ENCODE data around the gene NLGN1. TPM values are rescaled to one million over a fixed set of nuclear protein-coding genes. Genes with fewer than 3 reads are reported as not detected.

The NLGN1 gene
- total and polyA plus RNA-seq, 2 of the 13 experiments (the other 11 are each of a cell fraction or from before 2014, with no cell fraction given) = not detected

DNA sequence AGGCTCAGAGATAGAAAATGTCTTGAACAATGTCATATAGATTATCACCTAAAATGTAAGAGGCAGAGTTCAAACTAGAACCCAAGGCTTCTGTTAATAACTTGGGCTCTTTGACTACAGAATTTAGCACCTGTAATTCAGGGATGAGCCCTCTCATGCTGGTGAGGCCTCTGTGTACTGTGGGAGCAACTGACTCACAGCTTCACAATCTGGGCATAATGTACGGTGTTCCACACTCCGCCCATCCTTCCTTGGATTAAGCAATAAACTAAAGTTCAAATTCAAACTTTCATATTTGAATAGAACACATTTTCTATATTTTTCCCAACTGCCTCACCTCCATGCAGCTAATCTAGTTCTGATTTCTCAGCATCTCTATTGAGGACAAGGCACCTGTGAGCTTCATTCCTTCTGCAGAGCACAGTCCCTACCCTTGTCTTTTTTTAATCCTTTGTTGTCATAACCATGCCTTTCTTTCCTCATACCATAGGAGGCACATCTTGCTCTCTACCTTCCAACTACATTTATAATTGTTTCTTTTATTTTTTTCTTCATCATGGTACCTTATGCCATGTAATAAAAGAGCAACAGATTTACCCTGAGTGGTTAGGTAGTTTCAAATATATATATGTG lies 392.1 kb downstream of the NLGN1 start (continued):
- TF ChIP-seq, protein P1, sequence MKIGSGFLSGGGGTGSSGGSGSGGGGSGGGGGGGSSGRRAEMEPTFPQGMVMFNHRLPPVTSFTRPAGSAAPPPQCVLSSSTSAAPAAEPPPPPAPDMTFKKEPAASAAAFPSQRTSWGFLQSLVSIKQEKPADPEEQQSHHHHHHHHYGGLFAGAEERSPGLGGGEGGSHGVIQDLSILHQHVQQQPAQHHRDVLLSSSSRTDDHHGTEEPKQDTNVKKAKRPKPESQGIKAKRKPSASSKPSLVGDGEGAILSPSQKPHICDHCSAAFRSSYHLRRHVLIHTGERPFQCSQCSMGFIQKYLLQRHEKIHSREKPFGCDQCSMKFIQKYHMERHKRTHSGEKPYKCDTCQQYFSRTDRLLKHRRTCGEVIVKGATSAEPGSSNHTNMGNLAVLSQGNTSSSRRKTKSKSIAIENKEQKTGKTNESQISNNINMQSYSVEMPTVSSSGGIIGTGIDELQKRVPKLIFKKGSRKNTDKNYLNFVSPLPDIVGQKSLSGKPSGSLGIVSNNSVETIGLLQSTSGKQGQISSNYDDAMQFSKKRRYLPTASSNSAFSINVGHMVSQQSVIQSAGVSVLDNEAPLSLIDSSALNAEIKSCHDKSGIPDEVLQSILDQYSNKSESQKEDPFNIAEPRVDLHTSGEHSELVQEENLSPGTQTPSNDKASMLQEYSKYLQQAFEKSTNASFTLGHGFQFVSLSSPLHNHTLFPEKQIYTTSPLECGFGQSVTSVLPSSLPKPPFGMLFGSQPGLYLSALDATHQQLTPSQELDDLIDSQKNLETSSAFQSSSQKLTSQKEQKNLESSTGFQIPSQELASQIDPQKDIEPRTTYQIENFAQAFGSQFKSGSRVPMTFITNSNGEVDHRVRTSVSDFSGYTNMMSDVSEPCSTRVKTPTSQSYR (CRISPR knock-in tag; IDR thresholded peaks at IDR 0.05; ENCODE audit: borderline replicate concordance) = no peak
- TF ChIP-seq ZNF253 (CRISPR knock-in tag; IDR thresholded peaks at IDR 0.05; ENCODE audit: borderline replicate concordance) = no peak

DNA sequence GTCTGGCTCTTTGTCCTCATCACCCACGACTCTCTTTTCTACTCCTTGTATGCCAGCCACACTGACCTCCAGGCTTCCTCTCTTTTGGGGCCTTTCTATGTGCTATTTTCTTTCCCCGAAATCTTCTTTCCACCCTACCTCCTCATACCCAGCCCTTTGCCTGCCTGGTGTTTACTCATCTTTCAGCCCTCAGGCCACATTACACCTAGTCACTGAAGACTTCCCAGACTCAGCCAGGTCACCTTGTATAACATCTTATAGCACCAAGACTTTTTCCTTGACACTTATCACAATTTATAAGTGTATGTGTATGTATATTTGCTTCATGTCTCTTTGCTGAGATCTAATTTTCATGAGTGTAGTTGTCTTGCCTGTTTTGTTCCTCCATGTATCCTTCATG lies 396.4 kb downstream of the NLGN1 start:
- ChIA-PET POLR2A (no interaction called here), CTCF (ENCODE audit: low intra/inter-chr PET ratio, low total read pairs) (no interaction called here)
- H3K4me2 ChIP-seq (ENCODE audit: low read depth, low read length) = no peak overlapping the region
- H3K4me3 ChIP-seq (replicated peaks in 1 of 3; ENCODE audit: insufficient read depth in 1 of 3, low read depth in 2 of 3, low read length in 3 of 3) = no peak overlapping the region
- intact Hi-C loops (cut with micrococcal nuclease; ENCODE audit: unreplicated experiment) (no loop called here), in situ Hi-C loops (cut with HindIII; ENCODE audit: extremely low pct_ligation_motif_present, low pct_unique_long_range_greater_than_20kb) (no loop called here)
- H4K20me1 ChIP-seq (ENCODE audit: insufficient read depth, low read length) = no peaks in the 10 kb centered on the region
- no peak overlapping the region for H3K27ac ChIP-seq (ENCODE audit: extremely low read length, insufficient read depth, low read length)
- no peak overlapping the region for H2AFZ ChIP-seq (ENCODE audit: low read length)
- BruUV-seq (replicated peaks) = no TSS peak
- H3K9ac ChIP-seq (ENCODE audit: insufficient read depth, low read depth, low read length) = no peak overlapping the region
- DNase-seq (ENCODE audit: low spot score) = no peak
- no peaks in the 10 kb centered on the region for H3K9me3 ChIP-seq (ENCODE audit: low read length)
- WGBS (ENCODE audit: low lambda C conversion rate) = 2% methylated on average over 2 of the region's 2 CpGs
- no peak for ATAC-seq
- no peaks in the 10 kb centered on the region for H3K27me3 ChIP-seq (ENCODE audit: control insufficient read depth in 1 of 2, insufficient read depth in 2 of 2, low read length in 2 of 2)
- no peaks in the 10 kb centered on the region for H3K79me2 ChIP-seq (ENCODE audit: insufficient read depth, low read length)
- no peak for TF ChIP-seq RFX1 (IDR thresholded peaks at IDR 0.05)
- no peak for FAIRE-seq
- no peaks in the 10 kb centered on the region for H3K4me1 ChIP-seq (ENCODE audit: insufficient read depth, low read length)
- no peaks in the 10 kb centered on the region for H3K36me3 ChIP-seq (replicated peaks in 1 of 2; ENCODE audit: control insufficient read depth in 1 of 2, insufficient read depth in 2 of 2, low read length in 2 of 2)

DNA sequence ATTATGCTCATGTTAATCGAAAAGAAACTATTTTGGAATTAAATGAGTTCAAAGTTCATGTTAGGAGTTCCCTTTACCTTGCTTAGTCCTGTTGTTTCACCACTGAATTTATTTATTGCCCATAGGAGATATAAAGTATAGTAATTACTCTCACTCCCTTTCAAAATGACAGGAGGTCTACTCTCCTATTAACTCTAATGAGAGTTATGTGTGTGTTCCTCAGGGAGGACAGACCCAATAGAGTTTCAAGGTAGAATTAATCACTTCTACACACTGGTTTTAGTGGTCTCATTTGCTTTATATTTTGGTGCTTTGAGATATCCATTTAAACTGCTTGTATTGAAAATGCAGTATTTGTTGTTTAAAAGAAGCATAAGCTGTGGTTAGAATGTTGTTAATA lies 398.9 kb downstream of the NLGN1 start:
- no peaks in the 10 kb centered on the region for H3K79me2 ChIP-seq (ENCODE audit: insufficient read depth, low read length)
- no peak overlapping the region for H3K4me2 ChIP-seq (ENCODE audit: low read depth, low read length)
- POLR2A ChIA-PET = no interaction called here
- BruUV-seq (replicated peaks) = no TSS peak
- ATAC-seq = no peak
- H2AFZ ChIP-seq (ENCODE audit: low read length) = no peak overlapping the region
- H3K9me3 ChIP-seq (ENCODE audit: low read length) = no peaks in the 10 kb centered on the region
- FAIRE-seq = no peak
- no peaks in the 10 kb centered on the region for H3K27me3 ChIP-seq (ENCODE audit: control insufficient read depth in 1 of 2, insufficient read depth in 2 of 2, low read length in 2 of 2)
- H3K9ac ChIP-seq (ENCODE audit: insufficient read depth, low read depth, low read length) = no peak overlapping the region
- no peak overlapping the region for H3K27ac ChIP-seq (ENCODE audit: extremely low read length, insufficient read depth, low read length)
- no peak overlapping the region for H3K4me3 ChIP-seq (replicated peaks in 1 of 3; ENCODE audit: insufficient read depth in 1 of 3, low read depth in 2 of 3, low read length in 3 of 3)
- intact Hi-C loops (cut with micrococcal nuclease; ENCODE audit: unreplicated experiment) (no loop called here), in situ Hi-C loops (cut with HindIII; ENCODE audit: extremely low pct_ligation_motif_present, low pct_unique_long_range_greater_than_20kb) (no loop called here)
- H3K36me3 ChIP-seq (replicated peaks in 1 of 2; ENCODE audit: control insufficient read depth in 1 of 2, insufficient read depth in 2 of 2, low read length in 2 of 2) = no peaks in the 10 kb centered on the region
- H4K20me1 ChIP-seq (ENCODE audit: insufficient read depth, low read length) = no peaks in the 10 kb centered on the region
- no peak for DNase-seq (ENCODE audit: low spot score)
- TF ChIP-seq SNAPC2 (CRISPR knock-in tag; IDR thresholded peaks at IDR 0.05) (no peak), ZNF30 (CRISPR knock-in tag; IDR thresholded peaks at IDR 0.05) (no peak), HOXA7 (CRISPR knock-in tag; IDR thresholded peaks at IDR 0.05) (no peak), CAMTA2 (CRISPR knock-in tag; IDR thresholded peaks at IDR 0.05; ENCODE audit: borderline replicate concordance) (no peak), PHF20 (CRISPR knock-in tag; IDR thresholded peaks at IDR 0.05) (no peak), ZNF879 (CRISPR knock-in tag; IDR thresholded peaks at IDR 0.05) (no peak)
- TF ChIP-seq, protein P2, sequence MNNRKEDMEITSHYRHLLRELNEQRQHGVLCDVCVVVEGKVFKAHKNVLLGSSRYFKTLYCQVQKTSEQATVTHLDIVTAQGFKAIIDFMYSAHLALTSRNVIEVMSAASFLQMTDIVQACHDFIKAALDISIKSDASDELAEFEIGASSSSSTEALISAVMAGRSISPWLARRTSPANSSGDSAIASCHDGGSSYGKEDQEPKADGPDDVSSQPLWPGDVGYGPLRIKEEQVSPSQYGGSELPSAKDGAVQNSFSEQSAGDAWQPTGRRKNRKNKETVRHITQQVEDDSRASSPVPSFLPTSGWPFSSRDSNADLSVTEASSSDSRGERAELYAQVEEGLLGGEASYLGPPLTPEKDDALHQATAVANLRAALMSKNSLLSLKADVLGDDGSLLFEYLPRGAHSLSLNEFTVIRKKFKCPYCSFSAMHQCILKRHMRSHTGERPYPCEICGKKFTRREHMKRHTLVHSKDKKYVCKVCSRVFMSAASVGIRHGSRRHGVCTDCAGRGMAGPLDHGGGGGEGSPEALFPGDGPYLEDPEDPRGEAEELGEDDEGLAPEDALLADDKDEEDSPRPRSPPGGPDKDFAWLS (CRISPR knock-in tag; IDR thresholded peaks at IDR 0.05; ENCODE audit: borderline replicate concordance) = no peak
- TF ChIP-seq, protein P3, sequence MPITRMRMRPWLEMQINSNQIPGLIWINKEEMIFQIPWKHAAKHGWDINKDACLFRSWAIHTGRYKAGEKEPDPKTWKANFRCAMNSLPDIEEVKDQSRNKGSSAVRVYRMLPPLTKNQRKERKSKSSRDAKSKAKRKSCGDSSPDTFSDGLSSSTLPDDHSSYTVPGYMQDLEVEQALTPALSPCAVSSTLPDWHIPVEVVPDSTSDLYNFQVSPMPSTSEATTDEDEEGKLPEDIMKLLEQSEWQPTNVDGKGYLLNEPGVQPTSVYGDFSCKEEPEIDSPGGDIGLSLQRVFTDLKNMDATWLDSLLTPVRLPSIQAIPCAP (CRISPR knock-in tag; IDR thresholded peaks at IDR 0.05; ENCODE audit: low read depth) = no peak
- CTCF ChIA-PET (ENCODE audit: low intra/inter-chr PET ratio, low total read pairs) = no interaction called here
- WGBS (ENCODE audit: low lambda C conversion rate) = 3% methylated on average over 1 of the region's 1 CpG
- no peaks in the 10 kb centered on the region for H3K4me1 ChIP-seq (ENCODE audit: insufficient read depth, low read length)
